Measurements from ENCODE around the gene ACER1.

- TF ChIP-seq POLR2AphosphoS5 (IDR thresholded peaks at IDR 0.05; ENCODE audit: low read depth, low read length) (no peak), POLR2A (IDR thresholded peaks at IDR 0.05; ENCODE audit: low read depth, low read length) (no peak)
Measured at GRCh38 chr19:6279620-6279930, 53.8 kb downstream of the ACER1 start.
